Osteoblast (primary cell): Measurements from ENCODE around the gene CCR5. TPM values are rescaled to one million over a fixed set of nuclear protein-coding genes. Genes with fewer than 3 reads are reported as not detected.

Source experiments
- DNase-seq: peaks from one replicate; pipeline ENCODE4 v3.0.0; 2011; ENCODE audit warnings: low spot score, mixed read lengths; ENCODE audit not compliant: insufficient read length; ENCODE audit errors: missing footprints
- H2AFZ ChIP-seq: 2 replicates; pipeline ENCODE4 v1.6.0; 2011; ENCODE audit warnings: mild to moderate bottlenecking, low read length
- H3K27ac ChIP-seq: 2 replicates; pipeline ENCODE4 v1.5.1; 2011; ENCODE audit warnings: mild to moderate bottlenecking, low read depth, low read length, moderate library complexity
- H3K27me3 ChIP-seq: 2 replicates; pipeline ENCODE4 v1.6.0; 2012; ENCODE audit warnings: mild to moderate bottlenecking, control low read depth, inconsistent platforms, low read length, moderate library complexity; ENCODE audit not compliant: insufficient read depth
- H3K36me3 ChIP-seq: 2 replicates; pipeline ENCODE4 v1.5.1; 2011; ENCODE audit warnings: mild to moderate bottlenecking, low read length, control low read depth, moderate library complexity; ENCODE audit not compliant: insufficient read depth
- H3K4me1 ChIP-seq: 2 replicates; pipeline ENCODE4 v1.5.1; 2011; ENCODE audit warnings: mild to moderate bottlenecking, low read length, control low read depth, moderate library complexity; ENCODE audit not compliant: insufficient read depth
- H3K4me2 ChIP-seq: 2 replicates; pipeline ENCODE4 v1.6.0; 2011; ENCODE audit warnings: mild to moderate bottlenecking, low read length; ENCODE audit not compliant: insufficient read depth
- H3K4me3 ChIP-seq: fragments of 200-600 bp; sonication (generic); 3 replicates; pipeline ENCODE4 v1.5.1; 2012; ENCODE audit warnings: mild to moderate bottlenecking, low read length, inconsistent platforms; ENCODE audit not compliant: insufficient read depth
- H3K79me2 ChIP-seq: 2 replicates; pipeline ENCODE4 v1.6.0; 2012; ENCODE audit warnings: mild to moderate bottlenecking, low read length, control low read depth, inconsistent platforms; ENCODE audit not compliant: insufficient read depth
- H3K9me3 ChIP-seq: 2 replicates; pipeline ENCODE4 v1.5.1; 2011; ENCODE audit warnings: low read depth, low read length, control low read depth
- H4K20me1 ChIP-seq: 2 replicates; pipeline ENCODE4 v1.6.0; 2012; ENCODE audit warnings: mild to moderate bottlenecking, low read length, control low read depth; ENCODE audit not compliant: insufficient read depth
- CTCF ChIP-seq: IDR thresholded peaks from 2 replicates; pipeline ENCODE4 v1.5.1; 2011; ENCODE audit warnings: mild to moderate bottlenecking, low read depth, low read length, moderate library complexity; ENCODE audit errors: extremely low read depth
- total RNA-seq: library from RNA; depleted of rRNA; stranded (reverse); fragments of >200 nt; gene quantifications from 2 replicates; pipeline ENCODE4 v1.2.3, GENCODE V29; 2012

CCR5 gene
- total RNA-seq, 1 donor: not detected

- no peak overlapping the region for H3K4me2 ChIP-seq
- H3K9me3 ChIP-seq: no peaks in the 10 kb centered on the region
- no peaks in the 10 kb centered on the region for H3K36me3 ChIP-seq
- peaks cover 35% of the 10 kb centered on the region for H3K27me3 ChIP-seq
- H2AFZ ChIP-seq: no peak overlapping the region
- H3K79me2 ChIP-seq: no peaks in the 10 kb centered on the region
- no peak overlapping the region for H3K27ac ChIP-seq
- no peak for TF ChIP-seq CTCF
- no peaks in the 10 kb centered on the region for H4K20me1 ChIP-seq
- H3K4me1 ChIP-seq: no peaks in the 10 kb centered on the region
- no peak overlapping the region for H3K4me3 ChIP-seq
- DNase-seq: no peak
Observed at GRCh38 chr3:46351646-46352045, 19.1 kb upstream of the CCR5 start.

- Histone ChIP-seq H3K79me2 (no peaks in the 10 kb centered on the region), H4K20me1 (no peaks in the 10 kb centered on the region), H3K36me3 (no peaks in the 10 kb centered on the region), H3K27me3 (peaks cover 46% of the 10 kb centered on the region), H2AFZ (no peak overlapping the region), H3K4me2 (no peak overlapping the region), H3K9me3 (no peaks in the 10 kb centered on the region), H3K4me3 (no peak overlapping the region), H3K4me1 (no peaks in the 10 kb centered on the region), H3K27ac (no peak overlapping the region)
- TF ChIP-seq CTCF: no peak
- DNase-seq: no peak
Observed at GRCh38 chr3:46353090-46353489, 17.7 kb upstream of the CCR5 start.

- H3K27me3 ChIP-seq: peaks cover 48% of the 10 kb centered on the region
- no peak within 1 kb of the TSS for H3K4me3 ChIP-seq
- H3K79me2 ChIP-seq: no peaks in the 10 kb centered on the region
- no peak within 1 kb of the TSS for H2AFZ ChIP-seq
- H3K4me2 ChIP-seq: no peak within 1 kb of the TSS
- DNase-seq: peak; percentile 26
- H3K27ac ChIP-seq: no peak within 1 kb of the TSS
- no peak for TF ChIP-seq CTCF
- no peaks in the 10 kb centered on the region for H3K9me3 ChIP-seq
- no peaks in the 10 kb centered on the region for H4K20me1 ChIP-seq
- no peaks in the 10 kb centered on the region for H3K36me3 ChIP-seq
- H3K4me1 ChIP-seq: no peaks in the 10 kb centered on the region
Observed at GRCh38 chr3:46353647-46354410, 16.9 kb upstream of the CCR5 start, which contains the start of gene CCR2. CCR2 (plus strand) TSS chr3:46354111; CDS start chr3:46357528, 3,417 bp downstream.

- no peak for DNase-seq
Observed at GRCh38 chr3:46354478-46354877, 16.3 kb upstream of the CCR5 start.

More at GRCh38 chr3:46354478-46354877, 16.3 kb upstream of the CCR5 start:
- Histone ChIP-seq H4K20me1 (no peaks in the 10 kb centered on the region), H3K4me2 (no peak overlapping the region), H3K9me3 (no peaks in the 10 kb centered on the region), H3K27ac (no peak overlapping the region), H3K4me1 (no peaks in the 10 kb centered on the region), H2AFZ (no peak overlapping the region), H3K4me3 (no peak overlapping the region), H3K36me3 (no peaks in the 10 kb centered on the region), H3K27me3 (peaks cover 49% of the 10 kb centered on the region), H3K79me2 (no peaks in the 10 kb centered on the region)
- TF ChIP-seq CTCF: no peak
